Posterior cingulate gyrus (tissue), 11 donors: ENCODE data around the gene CDH20.
A peak's percentile ranks its signal among the peaks of the same experiment; 100 is the strongest.

Experiments used
- DNase-seq, 10 donors: peaks; one replicate each; pipeline versions ENCODE4 v3.0.0 to v3.0.0-alpha.2; 2020 to 2021; ENCODE audit warnings: mixed read lengths in 3 of 10
- intact Hi-C: fragments of 100-400 bp; cut with DNase I; formaldehyde crosslinking; loops from one replicate; pipeline ENCODE4 v1.15.1; 2023

Gene CDH20

DNA sequence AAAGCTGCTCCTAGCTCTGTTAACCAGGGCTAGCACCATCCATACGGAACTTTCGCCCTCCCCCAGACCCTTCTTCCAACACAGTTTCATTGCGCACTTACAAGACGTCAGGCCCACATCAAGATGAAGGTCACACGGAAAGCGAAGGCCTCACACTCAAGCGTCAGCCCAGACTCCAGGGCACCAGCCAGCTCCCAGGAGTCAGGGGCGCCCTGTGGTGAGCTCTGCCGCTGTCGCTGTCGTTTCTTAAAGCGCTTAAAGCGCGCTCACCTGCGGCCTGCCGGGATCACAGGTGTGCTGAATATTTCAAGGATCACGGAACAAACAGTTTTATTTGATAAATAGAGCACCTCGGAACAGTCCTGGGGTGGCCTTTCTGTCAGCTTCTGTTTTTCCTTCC, 163.1 kb downstream of the CDH20 start:
- intact Hi-C loops: no loop called here
- no peak for DNase-seq

DNA sequence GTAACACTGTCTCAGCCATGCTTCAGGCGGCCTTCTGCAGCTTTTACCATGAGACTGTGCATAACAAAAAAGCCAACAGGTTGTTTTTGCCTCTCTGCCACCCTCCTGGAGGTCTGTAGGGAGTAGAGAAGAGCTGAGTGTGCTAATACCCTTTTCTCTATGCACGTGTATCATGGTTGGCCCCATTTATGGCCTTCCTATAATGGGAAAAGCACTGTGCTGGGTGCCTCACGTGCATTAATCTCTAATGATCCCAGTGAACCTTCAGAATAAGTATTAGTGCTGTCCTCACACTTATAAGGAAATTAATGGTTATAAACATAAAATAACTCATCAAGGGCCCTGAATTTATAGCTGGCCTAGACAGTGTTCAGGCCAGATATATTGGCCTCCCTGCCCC, 164.2 kb downstream of the CDH20 start:
- intact Hi-C loops: no loop called here
- no peak for DNase-seq

- peak in 6 of 10 donors; percentile 20 to 62 (median 48) for DNase-seq
- intact Hi-C loops: loop anchor here (1.0 to 5.0 kb wide), 3 partner anchors 180 to 817 kb away; no protein-coding TSS in a partner anchor
Observed at GRCh38 chr18:61502472-61502871, 169.2 kb downstream of the CDH20 start.

DNA sequence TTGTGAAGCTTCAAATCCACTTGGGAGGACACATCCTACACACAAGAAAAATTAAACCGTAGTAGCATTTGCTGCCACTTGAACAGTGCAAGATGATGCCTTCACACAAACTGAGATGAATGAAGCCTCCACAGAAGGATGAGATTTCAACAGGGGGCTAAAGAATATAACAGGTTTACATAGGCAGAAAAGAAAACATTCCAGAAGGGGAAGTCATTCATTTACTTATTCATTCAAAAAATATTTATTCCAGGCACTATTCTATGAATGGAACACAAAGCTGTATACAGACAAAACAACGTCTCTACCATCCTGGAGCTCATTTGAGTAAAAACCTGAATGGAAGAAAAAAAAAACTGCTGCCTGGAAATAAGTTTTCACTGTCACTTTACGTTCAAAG, 170.5 kb downstream of the CDH20 start:
- intact Hi-C loops: loop anchor here (5.0 kb wide), 1 partner anchor 416 kb away; no protein-coding TSS in a partner anchor
- no peak for DNase-seq

DNA sequence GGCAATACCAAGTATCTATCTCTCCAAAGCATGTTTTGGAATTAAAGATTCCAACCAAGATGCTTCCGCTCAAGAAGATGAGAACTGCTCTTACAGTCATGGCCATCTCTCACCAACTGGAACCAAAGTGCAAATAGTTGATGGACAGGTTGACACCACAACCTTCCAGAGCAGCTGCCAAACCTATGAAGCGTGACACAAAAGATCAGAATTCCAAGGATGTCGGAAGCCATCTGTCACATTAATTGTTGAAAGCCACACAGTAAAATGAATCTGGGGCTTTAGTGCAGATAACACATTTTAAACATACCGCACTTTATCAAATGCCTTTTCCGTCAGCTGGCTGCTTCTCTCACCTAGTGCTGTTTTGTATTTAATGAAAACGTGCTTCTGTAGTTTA, 195.7 kb downstream of the CDH20 start:
- intact Hi-C loops: no loop called here
- no peak for DNase-seq

GRCh38 chr18:61530681-61531080, 197.5 kb downstream of the CDH20 start:
- no peak for DNase-seq

GRCh38 chr18:61531182-61531581, 198.0 kb downstream of the CDH20 start:
- intact Hi-C loops: no loop called here
- peak; percentile 49 to 95 (median 72) for DNase-seq

More at GRCh38 chr18:61530681-61531080, 197.5 kb downstream of the CDH20 start:
- intact Hi-C loops: no loop called here

GRCh38 chr18:61531891-61532290, 198.7 kb downstream of the CDH20 start:
- intact Hi-C loops: no loop called here
- DNase-seq: no peak

DNA sequence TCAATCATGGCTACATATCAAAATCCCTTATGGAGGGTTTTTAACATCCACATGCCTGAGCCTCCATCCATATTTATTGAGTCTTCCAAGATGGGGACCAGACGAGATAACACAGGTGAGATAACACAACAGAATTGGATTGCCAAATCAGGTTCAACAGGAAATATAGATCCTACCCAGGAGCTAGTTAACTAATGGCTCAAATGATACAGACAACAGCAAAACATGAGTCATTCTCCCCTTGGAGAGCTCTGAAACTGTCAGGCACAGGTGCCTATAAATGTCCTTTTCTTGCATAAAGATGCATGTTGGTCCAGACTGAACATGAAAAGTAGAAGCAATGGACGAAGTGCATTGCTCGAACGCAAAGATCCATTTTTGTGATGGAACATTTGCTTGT, 202.2 kb downstream of the CDH20 start:
- no peak for DNase-seq
- intact Hi-C loops: no loop called here

- intact Hi-C loops: no loop called here
- no peak for DNase-seq
Observed at GRCh38 chr18:61541673-61542072, 208.4 kb downstream of the CDH20 start.

DNA sequence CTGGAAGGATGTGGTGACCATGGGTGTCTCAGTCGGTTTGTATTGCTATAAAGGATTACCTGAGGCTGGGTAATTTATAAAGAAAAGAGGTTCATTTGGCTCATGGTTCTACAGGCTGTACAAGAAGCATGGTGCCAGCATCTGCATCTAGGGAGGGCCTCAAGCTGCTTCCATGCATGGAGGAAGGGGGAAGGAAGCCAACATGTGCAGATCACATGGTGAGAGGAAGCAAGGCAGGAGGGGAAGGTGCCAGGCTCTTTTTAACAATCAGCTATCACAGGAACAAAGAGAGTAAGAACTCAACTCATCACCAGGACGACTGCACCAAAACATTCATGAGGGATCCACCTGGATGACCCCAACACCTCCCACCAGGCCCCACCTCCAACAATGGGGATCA, 209.4 kb downstream of the CDH20 start:
- intact Hi-C loops: no loop called here
- no peak for DNase-seq

- DNase-seq: no peak
- intact Hi-C loops: no loop called here
Observed at GRCh38 chr18:61543518-61543917, 210.3 kb downstream of the CDH20 start.

- DNase-seq: no peak
- intact Hi-C loops: no loop called here
Observed at GRCh38 chr18:61544178-61544577, 210.9 kb downstream of the CDH20 start.

DNA sequence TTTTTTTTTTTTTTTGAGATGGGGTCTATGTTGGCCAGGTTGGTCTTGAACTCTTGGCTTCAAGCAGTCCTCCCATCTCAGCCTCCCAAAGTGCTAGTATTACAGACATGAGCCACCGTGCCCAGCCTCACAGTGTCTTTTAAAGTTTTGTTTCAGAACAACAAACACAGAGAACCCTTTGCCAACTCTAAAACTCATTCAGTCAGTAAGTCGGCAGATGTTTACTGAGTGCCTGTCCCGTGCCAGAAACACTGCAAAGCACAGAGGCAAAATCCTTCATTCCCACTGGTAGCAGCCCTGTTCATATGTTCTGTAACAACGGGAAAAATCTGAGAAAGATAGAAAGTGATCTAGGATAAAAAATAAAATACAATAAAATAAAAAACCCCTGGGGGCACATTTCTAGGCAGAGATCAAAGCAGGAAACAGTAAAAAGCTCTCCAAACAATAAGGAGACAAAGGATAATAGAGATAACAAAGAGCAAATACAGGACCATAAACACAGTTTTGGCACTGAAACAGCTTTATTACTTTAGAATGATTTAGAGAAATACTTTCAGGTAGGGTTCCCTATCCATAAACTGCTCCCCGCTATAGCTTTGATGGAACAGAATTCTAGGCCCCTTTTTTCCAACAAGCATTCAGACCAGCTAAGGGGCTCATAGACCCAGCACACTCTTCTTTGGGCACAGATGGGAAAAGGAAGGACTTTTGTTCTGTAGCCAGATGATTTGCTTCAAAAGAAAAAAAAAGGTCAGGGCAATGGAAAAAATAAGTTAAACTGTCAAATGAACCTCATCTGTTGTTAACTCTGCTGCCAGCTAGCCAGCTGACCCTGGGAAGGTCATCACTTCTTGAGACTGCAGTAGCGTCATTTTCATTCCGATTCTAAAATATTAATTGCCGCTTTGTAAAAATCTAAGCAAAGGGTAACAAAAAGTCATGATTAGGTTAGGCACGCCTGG, 212.3 kb downstream of the CDH20 start:
- no peak for DNase-seq
- intact Hi-C loops: no loop called here

DNA sequence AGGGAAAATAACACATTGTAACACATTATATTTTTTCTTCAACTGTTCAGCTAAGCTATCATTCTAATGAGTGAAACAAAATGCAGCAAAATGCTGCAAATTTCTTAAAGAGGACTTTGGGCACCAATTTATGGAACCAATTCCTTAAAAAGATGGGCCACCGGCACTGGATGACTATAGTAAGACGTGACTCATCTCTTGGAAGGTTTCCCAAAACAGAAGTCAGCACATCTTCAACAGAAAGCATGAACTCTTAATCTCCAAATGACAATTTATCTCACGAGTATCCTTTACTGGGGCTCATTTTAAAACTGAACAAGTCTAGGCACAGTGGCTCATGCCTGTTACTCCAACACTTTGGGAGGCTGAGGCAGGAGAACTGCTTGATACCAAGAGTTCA, 213.4 kb downstream of the CDH20 start:
- no peak for DNase-seq
- intact Hi-C loops: no loop called here

GRCh38 chr18:61549416-61549815, 216.2 kb downstream of the CDH20 start:
- intact Hi-C loops: no loop called here

GRCh38 chr18:61549889-61550288, 216.7 kb downstream of the CDH20 start:
- intact Hi-C loops: loop anchor here (2.0 kb wide), 1 partner anchor 577 kb away; no protein-coding TSS in a partner anchor
- no peak for DNase-seq

More at GRCh38 chr18:61549416-61549815, 216.2 kb downstream of the CDH20 start:
- DNase-seq: no peak

DNA sequence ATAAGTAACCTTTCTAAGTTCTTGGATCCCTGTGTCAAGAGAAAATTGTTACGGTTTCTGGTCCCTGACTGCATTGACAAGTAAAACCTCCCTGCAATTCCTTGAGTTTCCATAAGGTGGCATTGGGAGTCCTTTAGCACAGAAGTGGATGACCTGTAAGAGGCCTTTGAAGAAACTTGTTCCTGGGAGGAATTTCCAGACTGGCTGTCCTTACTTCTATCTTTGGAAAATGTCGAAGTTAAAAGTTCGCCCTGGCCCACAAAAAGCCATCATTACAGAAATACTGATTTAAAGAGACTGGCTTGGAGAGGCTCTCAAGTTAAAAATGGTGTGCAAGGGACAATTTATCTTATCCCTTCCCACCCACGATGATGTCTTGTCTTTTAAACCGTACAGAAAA, 218.4 kb downstream of the CDH20 start:
- DNase-seq: no peak
- intact Hi-C loops: loop anchor here (2.0 kb wide), 1 partner anchor 575 kb away; no protein-coding TSS in a partner anchor

- intact Hi-C loops: no loop called here
- no peak for DNase-seq
Observed at GRCh38 chr18:61553045-61553659, 219.9 kb downstream of the CDH20 start.

GRCh38 chr18:61554117-61554776, 221.0 kb downstream of the CDH20 start:
- intact Hi-C loops: no loop called here
- peak in 1 of 10 donors; percentile 80 for DNase-seq

DNA sequence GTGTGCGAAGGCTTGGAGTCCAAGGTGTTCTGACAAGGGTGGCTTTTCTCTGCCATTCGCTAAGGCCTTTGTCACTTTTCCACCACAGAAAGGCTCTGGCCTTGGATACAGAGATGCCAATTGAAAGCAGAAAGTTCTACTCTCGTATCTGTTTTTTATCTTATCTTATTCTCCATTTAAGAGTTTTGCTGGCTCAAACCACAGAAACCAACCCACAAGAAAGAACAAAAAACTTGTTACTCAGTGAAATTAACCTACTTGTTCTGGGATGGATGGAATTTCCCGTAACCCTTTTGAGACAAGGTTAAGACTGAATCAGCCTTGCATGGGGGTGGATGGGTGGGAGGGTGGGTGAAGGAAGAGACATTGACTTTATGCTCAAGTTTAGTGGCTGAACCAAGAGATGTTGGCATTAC, 221.7 kb downstream of the CDH20 start:
- intact Hi-C loops: no loop called here
- no peak for DNase-seq
